OCI-LY3 (cell line): ENCODE results near the gene CCDC170.

Source experiments
- CTCF ChIP-seq: fragments of 200-600, 300-600 bp; sonication (generic); IDR thresholded peaks from 2 replicates; pipeline ENCODE4 v1.5.1; 2014; ENCODE audit warnings: antibody characterized with exemption, low read length, low read depth
- EZH2phosphoT487 ChIP-seq: fragments of 200-600 bp; shearing (Covaris generic); IDR thresholded peaks from 2 replicates; pipeline ENCODE4 v1.6.1; 2018; ENCODE audit warnings: antibody characterized with exemption, mixed run types, low read depth

- TF ChIP-seq CTCF (no peak), EZH2phosphoT487 (no peak)
These were observed 147.2 kb downstream of the CCDC170 start for GRCh38 chr6:151641028-151641427.
